Ishikawa (cell line): Measurements from ENCODE around the gene KRT12.

Experiments
- CEBPB ChIP-seq: IDR thresholded peaks from 2 replicates; pipeline ENCODE4 v1.6.1; 2012
- CREB1 ChIP-seq: IDR thresholded peaks from 2 replicates; pipeline ENCODE4 v1.6.1; 2012; ENCODE audit warnings: low read depth
- EGR1 ChIP-seq: IDR thresholded peaks from 2 replicates; pipeline ENCODE4 v1.6.1; 2012
- EP300 ChIP-seq: IDR thresholded peaks from 2 replicates; pipeline ENCODE4 v1.6.1; 2012; ENCODE audit warnings: borderline replicate concordance
- FOXM1 ChIP-seq: IDR thresholded peaks from 2 replicates; pipeline ENCODE4 v1.6.1; 2012; ENCODE audit warnings: low read depth, borderline replicate concordance
- NFIC ChIP-seq: IDR thresholded peaks from 2 replicates; pipeline ENCODE4 v1.6.1; 2012
- RAD21 ChIP-seq: IDR thresholded peaks from 2 replicates; pipeline ENCODE4 v1.6.1; 2012; ENCODE audit warnings: low read depth
- TAF1 ChIP-seq: IDR thresholded peaks from 2 replicates; pipeline ENCODE4 v1.6.1; 2012; ENCODE audit warnings: low read depth, mild to moderate bottlenecking
- TCF12 ChIP-seq: IDR thresholded peaks from 2 replicates; pipeline ENCODE4 v1.6.1; 2012; ENCODE audit warnings: low read depth
- TEAD4 ChIP-seq: IDR thresholded peaks from 2 replicates; pipeline ENCODE4 v1.6.1; 2012
- YY1 ChIP-seq: IDR thresholded peaks from 2 replicates; pipeline ENCODE4 v1.6.1; 2012; ENCODE audit warnings: low read depth
- ZBTB7A ChIP-seq: IDR thresholded peaks from 2 replicates; pipeline ENCODE4 v1.6.1; 2012; ENCODE audit warnings: low read depth
- TF ChIP-seq, protein P1 (sequence below): IDR thresholded peaks from 2 replicates; pipeline ENCODE4 v1.6.1; 2012; ENCODE audit warnings: low read depth, mild to moderate bottlenecking
- TF ChIP-seq, protein P2 (sequence below): IDR thresholded peaks from 2 replicates; pipeline ENCODE4 v1.6.1; 2012
- TF ChIP-seq, protein P3 (sequence below): IDR thresholded peaks from 2 replicates; pipeline ENCODE4 v1.6.1; 2012

The KRT12 gene

DNA sequence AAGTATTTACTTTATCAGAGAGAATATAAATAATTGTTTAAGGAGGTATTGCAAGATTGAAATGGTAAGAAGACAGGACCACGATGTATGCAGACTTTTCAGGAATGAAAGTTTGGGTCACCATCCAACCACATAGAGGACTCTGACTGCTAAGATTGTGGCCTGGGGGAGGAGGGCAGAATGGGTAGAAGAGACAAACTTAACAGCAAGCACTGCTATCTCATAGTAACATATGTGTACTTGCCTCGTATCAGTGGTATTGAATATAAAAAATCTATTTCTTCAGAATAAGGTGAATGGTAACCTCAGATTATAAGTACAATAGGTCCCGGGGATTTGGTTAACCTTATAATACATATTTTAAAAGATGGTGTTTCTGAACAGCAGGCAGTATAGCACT lies 50.5 kb downstream of the KRT12 start:
- TF ChIP-seq, protein P1, sequence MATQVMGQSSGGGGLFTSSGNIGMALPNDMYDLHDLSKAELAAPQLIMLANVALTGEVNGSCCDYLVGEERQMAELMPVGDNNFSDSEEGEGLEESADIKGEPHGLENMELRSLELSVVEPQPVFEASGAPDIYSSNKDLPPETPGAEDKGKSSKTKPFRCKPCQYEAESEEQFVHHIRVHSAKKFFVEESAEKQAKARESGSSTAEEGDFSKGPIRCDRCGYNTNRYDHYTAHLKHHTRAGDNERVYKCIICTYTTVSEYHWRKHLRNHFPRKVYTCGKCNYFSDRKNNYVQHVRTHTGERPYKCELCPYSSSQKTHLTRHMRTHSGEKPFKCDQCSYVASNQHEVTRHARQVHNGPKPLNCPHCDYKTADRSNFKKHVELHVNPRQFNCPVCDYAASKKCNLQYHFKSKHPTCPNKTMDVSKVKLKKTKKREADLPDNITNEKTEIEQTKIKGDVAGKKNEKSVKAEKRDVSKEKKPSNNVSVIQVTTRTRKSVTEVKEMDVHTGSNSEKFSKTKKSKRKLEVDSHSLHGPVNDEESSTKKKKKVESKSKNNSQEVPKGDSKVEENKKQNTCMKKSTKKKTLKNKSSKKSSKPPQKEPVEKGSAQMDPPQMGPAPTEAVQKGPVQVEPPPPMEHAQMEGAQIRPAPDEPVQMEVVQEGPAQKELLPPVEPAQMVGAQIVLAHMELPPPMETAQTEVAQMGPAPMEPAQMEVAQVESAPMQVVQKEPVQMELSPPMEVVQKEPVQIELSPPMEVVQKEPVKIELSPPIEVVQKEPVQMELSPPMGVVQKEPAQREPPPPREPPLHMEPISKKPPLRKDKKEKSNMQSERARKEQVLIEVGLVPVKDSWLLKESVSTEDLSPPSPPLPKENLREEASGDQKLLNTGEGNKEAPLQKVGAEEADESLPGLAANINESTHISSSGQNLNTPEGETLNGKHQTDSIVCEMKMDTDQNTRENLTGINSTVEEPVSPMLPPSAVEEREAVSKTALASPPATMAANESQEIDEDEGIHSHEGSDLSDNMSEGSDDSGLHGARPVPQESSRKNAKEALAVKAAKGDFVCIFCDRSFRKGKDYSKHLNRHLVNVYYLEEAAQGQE = no peak
- TF ChIP-seq YY1 = no peak
- TF ChIP-seq ZBTB7A = no peak
- TF ChIP-seq EGR1 = no peak
- TF ChIP-seq, protein P2, sequence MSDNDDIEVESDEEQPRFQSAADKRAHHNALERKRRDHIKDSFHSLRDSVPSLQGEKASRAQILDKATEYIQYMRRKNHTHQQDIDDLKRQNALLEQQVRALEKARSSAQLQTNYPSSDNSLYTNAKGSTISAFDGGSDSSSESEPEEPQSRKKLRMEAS = no peak
- TF ChIP-seq, protein P3, sequence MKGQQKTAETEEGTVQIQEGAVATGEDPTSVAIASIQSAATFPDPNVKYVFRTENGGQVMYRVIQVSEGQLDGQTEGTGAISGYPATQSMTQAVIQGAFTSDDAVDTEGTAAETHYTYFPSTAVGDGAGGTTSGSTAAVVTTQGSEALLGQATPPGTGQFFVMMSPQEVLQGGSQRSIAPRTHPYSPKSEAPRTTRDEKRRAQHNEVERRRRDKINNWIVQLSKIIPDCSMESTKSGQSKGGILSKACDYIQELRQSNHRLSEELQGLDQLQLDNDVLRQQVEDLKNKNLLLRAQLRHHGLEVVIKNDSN = no peak
- TF ChIP-seq TCF12 = no peak
- no peak for TF ChIP-seq CREB1
- no peak for TF ChIP-seq EP300
- TF ChIP-seq FOXM1 = no peak
- TF ChIP-seq TEAD4 = no peak

DNA sequence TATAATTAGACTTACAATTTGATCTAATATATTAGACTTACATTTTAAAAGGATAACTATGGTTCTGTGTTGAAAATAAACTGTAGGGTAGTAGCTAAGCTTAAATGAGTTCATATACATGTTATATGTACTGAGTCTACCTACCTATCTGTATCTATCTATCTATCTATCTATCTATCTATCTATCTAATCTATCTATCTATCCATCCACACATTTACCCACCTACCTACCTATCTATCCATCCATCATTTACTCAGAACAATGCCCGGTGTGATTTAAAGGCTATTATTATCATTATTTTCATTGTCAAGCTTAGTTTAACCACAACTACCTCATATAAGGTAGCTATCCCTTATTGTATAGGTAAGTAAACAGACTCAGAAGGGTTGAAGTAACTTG lies 51.6 kb downstream of the KRT12 start:
- TF ChIP-seq, protein P1 = no peak
- no peak for TF ChIP-seq TEAD4
- no peak for TF ChIP-seq YY1

DNA sequence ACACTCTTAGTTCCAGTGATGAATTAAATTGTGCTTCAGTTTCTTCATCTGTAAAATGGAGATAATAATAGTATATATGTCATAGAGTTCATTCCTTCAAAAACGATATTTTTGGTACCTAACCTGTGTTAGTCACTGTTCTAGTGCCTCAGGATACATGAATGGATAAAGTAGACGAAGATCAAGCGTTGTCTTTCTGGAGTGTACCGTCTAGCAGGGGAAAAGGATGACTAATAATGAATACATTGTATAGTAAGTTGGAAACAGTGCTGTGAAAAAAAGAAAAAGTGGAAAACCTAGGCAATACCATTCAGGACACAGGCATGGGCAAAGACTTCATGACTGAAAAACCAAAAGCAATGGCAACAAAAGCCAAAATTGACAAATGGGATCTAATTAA lies 53.2 kb downstream of the KRT12 start:
- no peak for TF ChIP-seq TCF12
- no peak for TF ChIP-seq TAF1
- TF ChIP-seq CREB1 = no peak
- no peak for TF ChIP-seq CEBPB

DNA sequence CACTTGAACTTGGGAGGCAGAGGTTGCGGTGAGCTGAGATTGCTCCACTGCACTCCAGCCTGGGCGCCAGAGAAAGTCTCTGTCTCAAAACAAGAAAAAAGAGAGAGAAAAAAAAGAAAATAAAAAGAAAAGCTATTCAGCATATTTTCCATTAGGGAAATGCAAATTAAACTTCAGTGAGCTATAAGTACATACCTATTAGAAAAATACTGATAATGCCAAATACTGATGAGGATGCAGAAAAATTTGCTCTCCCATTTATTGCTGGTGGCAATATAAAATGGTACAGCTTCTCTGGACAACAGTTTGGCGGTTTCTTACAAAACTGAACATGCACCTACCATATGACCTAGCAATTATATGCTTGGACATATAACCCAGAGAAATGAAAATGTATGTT lies 54.4 kb downstream of the KRT12 start:
- TF ChIP-seq, protein P1 = no peak
- TF ChIP-seq ZBTB7A (no peak), NFIC (no peak), TCF12 (no peak), EP300 (no peak), RAD21 (no peak), CEBPB (no peak), TAF1 (no peak), YY1 (no peak), EGR1 (no peak), FOXM1 (no peak), CREB1 (no peak)
- TF ChIP-seq, protein P3 = no peak
- TF ChIP-seq, protein P2 = no peak
